ENCODE results near the gene FAM114A1. TPM values are rescaled to one million over a fixed set of nuclear protein-coding genes. Genes with fewer than 3 reads are reported as not detected.
"Not testable (repeated sequence)": the region's sequence is repeated elsewhere in the genome, so short reads cannot be mapped to it uniquely, and the experiment has no call there.

The FAM114A1 gene
- total RNA-seq, 1 donor from 2014 or later = 11.3 TPM

DNA sequence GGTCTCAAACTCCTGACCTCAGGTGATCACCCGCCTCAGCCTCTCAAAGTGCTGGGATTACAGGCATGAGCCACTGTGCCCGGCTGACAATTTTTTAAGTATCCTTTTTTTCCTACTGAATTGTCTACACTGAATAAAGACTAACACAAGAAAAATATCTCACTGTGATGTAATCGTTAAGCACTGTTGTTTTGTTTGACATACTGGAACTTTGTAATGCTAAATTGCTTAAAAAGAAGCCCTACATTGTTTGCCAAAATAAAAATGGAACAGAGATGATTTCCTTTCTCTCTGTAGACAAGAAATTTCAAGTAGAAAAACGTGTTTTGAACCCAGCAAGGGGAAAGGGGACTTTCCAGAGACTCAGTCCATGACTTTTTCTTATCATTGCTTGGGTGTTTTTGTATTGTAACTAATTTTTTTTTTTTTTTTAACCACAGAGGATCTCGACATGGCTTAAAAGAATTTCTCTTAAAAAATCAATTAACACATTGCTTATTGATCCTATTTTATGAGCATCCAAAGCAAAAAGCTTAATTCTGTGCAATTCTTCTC lies 89.7 kb downstream of the FAM114A1 start:
- TF ChIP-seq CTCF (conservative IDR thresholded peaks at IDR 0.05) = no peak
- no peaks in the 10 kb centered on the region for H3K36me3 Mint-ChIP-seq (ENCODE audit: low read depth)
- H3K27ac Mint-ChIP-seq (ENCODE audit: unreplicated experiment) = no peak overlapping the region
- H3K27me3 Mint-ChIP-seq (ENCODE audit: low read depth) = no peaks in the 10 kb centered on the region
- H3K9me3 Mint-ChIP-seq = peaks cover 7% of the 10 kb centered on the region
- H3K4me1 Mint-ChIP-seq = peaks cover 7% of the 10 kb centered on the region
- no peak for DNase-seq (ENCODE audit: low read depth, low spot score)
- no peak overlapping the region for H3K4me3 Mint-ChIP-seq

- TF ChIP-seq CTCF (conservative IDR thresholded peaks at IDR 0.05) = no peak
- no peak overlapping the region for H3K27ac Mint-ChIP-seq (ENCODE audit: unreplicated experiment)
- H3K36me3 Mint-ChIP-seq (ENCODE audit: low read depth) = no peaks in the 10 kb centered on the region
- H3K4me1 Mint-ChIP-seq = peaks cover 7% of the 10 kb centered on the region
- no peak for DNase-seq (ENCODE audit: low read depth, low spot score)
- H3K27me3 Mint-ChIP-seq (ENCODE audit: low read depth) = no peaks in the 10 kb centered on the region
- peaks cover 7% of the 10 kb centered on the region for H3K9me3 Mint-ChIP-seq
- H3K4me3 Mint-ChIP-seq = no peak overlapping the region
Observed at GRCh38 chr4:38957893-38958292, 90.3 kb downstream of the FAM114A1 start.

DNA sequence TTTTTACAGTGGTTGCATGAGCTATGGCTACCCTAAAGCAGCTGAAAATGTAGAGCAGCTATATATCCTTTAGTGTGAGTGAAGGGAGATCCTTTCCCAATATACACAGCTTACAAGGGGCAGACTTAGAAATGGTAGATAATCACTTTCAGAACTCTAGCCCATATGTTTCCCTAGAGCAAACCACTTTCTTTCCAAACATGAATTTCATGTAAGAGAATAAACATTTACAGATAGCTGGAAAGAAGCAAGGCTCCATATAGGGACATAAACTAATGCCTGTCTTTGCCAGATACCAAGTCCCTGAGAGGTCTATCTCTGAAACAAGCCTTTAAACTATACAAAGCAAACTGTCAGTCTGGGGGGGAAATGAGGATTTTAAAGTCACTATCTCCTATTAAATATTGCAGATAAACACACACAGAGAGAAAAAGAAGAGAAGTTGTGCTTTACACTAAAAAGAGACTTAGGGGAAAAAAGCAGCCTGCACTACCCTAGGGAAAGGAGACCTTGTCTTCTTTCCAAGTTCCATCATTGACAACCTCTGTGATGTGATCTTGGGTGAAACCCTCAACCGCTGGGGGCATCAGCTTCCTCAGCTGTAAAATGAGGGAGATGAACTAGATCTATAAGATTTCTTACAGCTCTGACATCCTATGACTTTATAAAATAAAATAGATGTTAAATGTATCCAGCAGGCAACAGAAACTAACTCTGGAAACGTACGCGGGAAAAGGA lies 91.0 kb downstream of the FAM114A1 start:
- Mint-ChIP-seq H3K27ac (ENCODE audit: unreplicated experiment) (no peak overlapping the region), H3K4me1 (peaks cover 7% of the 10 kb centered on the region), H3K4me3 (no peak overlapping the region), H3K36me3 (ENCODE audit: low read depth) (no peaks in the 10 kb centered on the region), H3K27me3 (ENCODE audit: low read depth) (no peaks in the 10 kb centered on the region), H3K9me3 (peaks cover 7% of the 10 kb centered on the region)
- TF ChIP-seq CTCF (conservative IDR thresholded peaks at IDR 0.05) = no peak
- DNase-seq (ENCODE audit: low read depth, low spot score) = no peak

DNA sequence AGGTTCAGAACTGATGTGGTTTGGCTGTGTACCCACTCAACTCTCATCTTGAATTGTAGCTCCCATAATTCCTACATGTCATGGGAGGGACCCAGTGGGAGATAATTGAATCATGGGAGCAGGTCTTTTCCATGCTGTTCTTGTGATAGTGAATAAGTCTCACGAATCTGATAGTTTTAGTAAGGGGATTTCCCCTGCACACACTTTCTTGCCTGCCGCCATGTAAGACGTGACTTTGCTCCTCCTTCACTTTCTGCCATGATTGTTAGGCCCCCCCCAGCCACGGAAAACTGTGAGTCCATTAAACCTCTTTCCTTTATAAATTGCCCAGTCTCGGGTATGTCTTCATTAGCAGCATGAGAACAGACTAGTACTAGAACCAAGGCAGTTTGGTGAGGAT lies 91.6 kb downstream of the FAM114A1 start:
- not testable (repeated sequence) for H3K27me3 Mint-ChIP-seq (ENCODE audit: low read depth); H3K4me1 Mint-ChIP-seq; H3K4me3 Mint-ChIP-seq

GRCh38 chr4:38964942-38965775 lies 97.6 kb downstream of the FAM114A1 start:
- TF ChIP-seq CTCF (conservative IDR thresholded peaks at IDR 0.05) = no peak
- DNase-seq (ENCODE audit: low read depth, low spot score) = no peak
- Mint-ChIP-seq H3K4me3 (no peak overlapping the region), H3K36me3 (ENCODE audit: low read depth) (no peaks in the 10 kb centered on the region), H3K4me1 (peaks cover 4% of the 10 kb centered on the region), H3K27ac (ENCODE audit: unreplicated experiment) (no peak overlapping the region), H3K9me3 (peaks cover 8% of the 10 kb centered on the region), H3K27me3 (ENCODE audit: low read depth) (no peaks in the 10 kb centered on the region)

More for the DNA sequence above, 91.6 kb downstream of the FAM114A1 start:
- H3K36me3 Mint-ChIP-seq (ENCODE audit: low read depth); DNase-seq (ENCODE audit: low read depth, low spot score); H3K9me3 Mint-ChIP-seq; H3K27ac Mint-ChIP-seq (ENCODE audit: unreplicated experiment): not testable (repeated sequence)
